ENCODE data around the gene NPHS1.

Gene NPHS1

DNA sequence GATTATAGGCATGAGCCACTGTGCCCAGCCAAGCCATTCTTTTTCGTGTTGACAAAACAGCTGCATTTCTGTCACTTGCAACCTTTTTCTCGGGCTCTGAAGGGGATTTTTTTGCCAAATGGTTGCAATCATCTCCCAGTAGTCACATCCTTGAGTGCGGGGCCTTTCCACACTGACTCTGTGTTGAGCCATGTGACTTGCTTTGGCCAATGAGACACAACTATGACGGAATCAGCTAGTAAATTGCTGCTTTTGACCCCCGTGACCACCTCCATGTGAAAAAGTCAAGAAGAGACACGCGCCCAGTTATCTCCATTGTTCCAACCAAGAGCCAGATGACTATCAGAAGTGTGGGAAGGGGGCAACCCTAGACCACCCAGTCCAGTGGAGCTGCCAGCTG is 18.3 kb downstream of the NPHS1 start:
- H3K4me3 ChIP-seq = no peak overlapping the region
- H3K27ac ChIP-seq = no peak overlapping the region
- no peak for TF ChIP-seq CTCF (IDR thresholded peaks at IDR 0.05)
- no peak for DNase-seq (ENCODE audit: low spot score)

GRCh38 chr19:35832054-35832453 is 20.2 kb downstream of the NPHS1 start:
- no peak overlapping the region for H3K27ac ChIP-seq
- no peak for DNase-seq (ENCODE audit: low spot score)
- TF ChIP-seq CTCF (IDR thresholded peaks at IDR 0.05) = no peak
- no peak overlapping the region for H3K4me3 ChIP-seq

DNA sequence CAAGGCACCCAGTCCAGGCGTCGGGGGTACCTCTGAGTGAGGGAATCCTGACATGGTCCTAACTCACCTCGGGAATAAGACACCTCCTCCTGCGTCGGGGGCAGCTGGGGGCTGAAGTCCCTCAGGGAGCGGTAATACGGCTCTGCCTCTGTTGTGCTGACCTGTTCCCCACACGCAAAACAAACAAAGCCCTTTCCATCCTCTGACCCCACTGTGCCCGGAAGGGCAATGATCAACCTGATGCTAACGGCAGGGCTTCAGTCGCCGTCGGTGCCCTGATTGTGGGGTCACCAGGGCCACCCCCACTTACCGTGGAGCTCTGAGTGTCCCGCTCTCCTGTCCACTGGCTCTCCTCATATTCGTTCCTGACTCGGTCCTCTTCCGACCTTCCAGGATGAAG is 21.3 kb downstream of the NPHS1 start:
- no peak overlapping the region for H3K4me3 ChIP-seq
- TF ChIP-seq CTCF (IDR thresholded peaks at IDR 0.05) = no peak
- no peak for DNase-seq (ENCODE audit: low spot score)
- no peak overlapping the region for H3K27ac ChIP-seq

- no peak for DNase-seq (ENCODE audit: low spot score)
- no peak for TF ChIP-seq CTCF (IDR thresholded peaks at IDR 0.05)
- H3K27ac ChIP-seq = no peak overlapping the region
- no peak overlapping the region for H3K4me3 ChIP-seq
Measured at GRCh38 chr19:35828692-35829301, 23.5 kb downstream of the NPHS1 start.

- H3K27ac ChIP-seq = no peak overlapping the region
- no peak for TF ChIP-seq CTCF (IDR thresholded peaks at IDR 0.05)
- DNase-seq (ENCODE audit: low spot score) = no peak
- H3K4me3 ChIP-seq = no peak overlapping the region
Measured at GRCh38 chr19:35824150-35824549, 28.2 kb downstream of the NPHS1 start.

DNA sequence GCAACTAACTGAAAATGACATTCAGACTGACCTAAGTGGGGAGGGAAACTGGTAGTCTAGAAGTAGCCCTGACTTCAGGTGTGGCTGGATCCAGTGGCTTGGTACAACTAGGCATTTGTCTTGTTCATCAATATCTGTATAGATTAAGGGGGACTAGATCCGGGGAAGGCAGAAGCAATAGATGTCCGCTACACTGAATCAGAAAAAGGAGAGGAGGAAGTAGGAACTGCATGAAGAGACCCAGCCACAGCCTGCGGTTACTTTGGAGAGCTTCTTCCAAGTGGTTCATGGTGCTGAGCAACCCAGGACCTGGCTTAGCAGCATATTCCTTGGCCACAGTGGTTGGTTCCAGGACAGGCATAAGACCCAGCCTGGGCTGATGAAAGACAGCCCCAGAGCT is 29.7 kb downstream of the NPHS1 start:
- H3K4me3 ChIP-seq = no peak overlapping the region
- no peak overlapping the region for H3K27ac ChIP-seq
- no peak for TF ChIP-seq CTCF (IDR thresholded peaks at IDR 0.05)
- DNase-seq (ENCODE audit: low spot score) = no peak

DNA sequence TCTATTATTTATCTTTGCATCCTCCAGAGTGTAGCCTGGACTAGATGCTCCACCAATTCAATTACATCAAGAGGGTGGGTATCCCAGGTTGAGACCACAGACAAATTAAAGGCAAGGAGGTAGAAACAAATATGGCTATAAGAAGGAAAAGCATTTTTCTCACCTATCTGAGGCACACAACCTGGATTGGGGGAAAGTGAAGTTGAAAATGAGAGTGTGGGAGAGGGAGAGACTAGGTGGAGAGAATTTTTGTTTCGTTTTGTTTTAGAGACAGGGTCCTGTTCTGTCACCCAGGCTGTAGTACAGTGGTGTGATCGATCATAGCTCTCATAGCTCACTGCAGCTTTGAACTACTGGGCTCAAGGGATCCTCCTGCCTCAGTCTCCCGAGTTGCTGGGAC is 33.9 kb downstream of the NPHS1 start:
- Histone ChIP-seq H3K27ac (no peak overlapping the region), H3K4me3 (no peak overlapping the region)
- TF ChIP-seq CTCF (IDR thresholded peaks at IDR 0.05) = no peak
- no peak for DNase-seq (ENCODE audit: low spot score)
